Cortex of kidney (tissue), 1 donor: ENCODE measurements around the gene DDX24.

ENCODE experiments used
- DNase-seq: peaks from one replicate; lab custom pipeline; 2025; lab: John Stamatoyannopoulos, UW

The DDX24 gene

GRCh38 chr14:94113908-94114588 lies 33.0 kb upstream of the DDX24 start:
- no peak for DNase-seq

GRCh38 chr14:94113490-94113889 lies 32.5 kb upstream of the DDX24 start:
- no peak for DNase-seq

- DNase-seq, result no peak
Measured at GRCh38 chr14:94113073-94113472, 32.1 kb upstream of the DDX24 start.

- DNase-seq, result no peak
Measured at GRCh38 chr14:94112513-94113063, 31.6 kb upstream of the DDX24 start.

- no peak for DNase-seq
Measured at GRCh38 chr14:94111276-94112095, 30.5 kb upstream of the DDX24 start.

GRCh38 chr14:94110552-94111181 lies 29.7 kb upstream of the DDX24 start, which contains the start of gene IFI27:
Gene IFI27, plus strand, starts transcription at chr14:94110736.
- DNase-seq, result no peak

GRCh38 chr14:94109915-94110250 lies 28.9 kb upstream of the DDX24 start:
- DNase-seq, result no peak

- no peak for DNase-seq
Measured at GRCh38 chr14:94104731-94105130, 23.7 kb upstream of the DDX24 start.

- no peak for DNase-seq
Measured at GRCh38 chr14:94103554-94104150, 22.6 kb upstream of the DDX24 start.

- DNase-seq, result no peak
Measured at GRCh38 chr14:94102768-94103482, 21.9 kb upstream of the DDX24 start.

GRCh38 chr14:94101748-94102147 lies 20.7 kb upstream of the DDX24 start:
- no peak for DNase-seq

- no peak for DNase-seq
Measured at GRCh38 chr14:94100847-94101246, 19.8 kb upstream of the DDX24 start.

GRCh38 chr14:94099006-94099405 lies 18.0 kb upstream of the DDX24 start:
- DNase-seq, result no peak

- DNase-seq, result no peak
Measured at GRCh38 chr14:94098326-94098992, 17.5 kb upstream of the DDX24 start.

GRCh38 chr14:94097091-94097490 lies 16.1 kb upstream of the DDX24 start:
- no peak for DNase-seq

GRCh38 chr14:94093418-94093817 lies 12.4 kb upstream of the DDX24 start:
- DNase-seq, result no peak

GRCh38 chr14:94089479-94089878 lies 8.5 kb upstream of the DDX24 start:
- DNase-seq, result no peak

- no peak for DNase-seq
Measured at GRCh38 chr14:94088516-94088915, 7.5 kb upstream of the DDX24 start.

- no peak for DNase-seq
Measured at GRCh38 chr14:94087891-94088290, 6.9 kb upstream of the DDX24 start.

GRCh38 chr14:94081386-94081820 lies 401 bp upstream of the DDX24 start:
- DNase-seq, result no peak
